H1 (cell line): ENCODE data around the gene PRKN. TPM values are rescaled to one million over a fixed set of nuclear protein-coding genes. Genes with fewer than 3 reads are reported as not detected.

Experiments used
- CTCF ChIA-PET: fragments of 300-600 bp; sonication (Branson Sonifier 250); formaldehyde crosslinking; loops from one replicate; lab custom pipeline; 2021; ENCODE audit not compliant: partially characterized antibody; lab: Charles Lee
- POLR2A ChIA-PET: fragments of 300-600 bp; sonication (Branson Sonifier 250); formaldehyde crosslinking; loops from one replicate; lab custom pipeline; 2021; ENCODE audit warnings: inconsistent platforms; ENCODE audit not compliant: partially characterized antibody; lab: Charles Lee
- DNase-seq, 2 experiments: peaks; one replicate each; pipeline versions ENCODE4 v3.0.0 to v3.0.0-alpha.2; 2010 to 2022; ENCODE audit warnings: low spot score in 2 of 2, low read depth in 1 of 2, mixed read lengths in 1 of 2
- FAIRE-seq: peaks from 2 replicates; lab custom pipeline; 2011; peaks lifted over from hg19 to GRCh38; lab: Jason Lieb, UNC
- H2AFZ ChIP-seq: 2 replicates; pipeline ENCODE4 v1.8.1; 2012; ENCODE audit warnings: low read length, inconsistent platforms
- H2AK5ac ChIP-seq: 2 replicates; pipeline ENCODE4 v1.6.1; 2013; ENCODE audit warnings: low read depth, low read length
- H2BK120ac ChIP-seq: replicated peaks from 2 replicates; pipeline ENCODE3; 2013; ENCODE audit warnings: low read depth, low read length, inconsistent platforms
- H2BK12ac ChIP-seq: 2 replicates; pipeline ENCODE4 v1.6.1; 2013; ENCODE audit warnings: low read depth, low read length
- H2BK15ac ChIP-seq: 2 replicates; pipeline ENCODE4 v1.6.1; 2013; ENCODE audit warnings: low read length
- H2BK20ac ChIP-seq: 2 replicates; pipeline ENCODE4 v1.6.1; 2013; ENCODE audit warnings: low read length
- H2BK5ac ChIP-seq: 2 replicates; pipeline ENCODE4 v1.6.1; 2013; ENCODE audit warnings: low read depth, low read length
- H3K14ac ChIP-seq: 2 replicates; pipeline ENCODE4 v1.6.1; 2013; ENCODE audit warnings: inconsistent platforms; ENCODE audit not compliant: insufficient read length
- H3K18ac ChIP-seq: 2 replicates; pipeline ENCODE4 v1.6.1; 2013; ENCODE audit warnings: low read length; ENCODE audit errors: extremely low read depth
- H3K23ac ChIP-seq: 2 replicates; pipeline ENCODE4 v1.6.1; 2013; ENCODE audit warnings: inconsistent platforms; ENCODE audit not compliant: insufficient read length
- H3K23me2 ChIP-seq: 2 replicates; pipeline ENCODE4 v1.6.1; 2013; ENCODE audit warnings: low read depth, low read length
- H3K27ac ChIP-seq: 2 replicates; pipeline ENCODE4 v1.6.1; 2011; ENCODE audit warnings: low read depth, low read length, inconsistent platforms
- H3K27me3 ChIP-seq, 4 experiments: replicated peaks in 1 of 4; 1 replicate in 1 of 4; 2 replicates in 3 of 4; pipeline versions ENCODE4 v1.6.1 to v1.8.1; 2011 to 2013; ENCODE audit warnings: low read length in 3 of 4, mild to moderate bottlenecking in 3 of 4, inconsistent platforms in 2 of 4, mixed read lengths in 2 of 4, moderate library complexity in 1 of 4; ENCODE audit not compliant: control insufficient read depth in 3 of 4, insufficient read depth in 3 of 4; ENCODE audit errors: extremely low read depth in 1 of 4
- H3K36me3 ChIP-seq, 4 experiments: 2 replicates each; pipeline versions ENCODE4 v1.6.1 to v1.8.1; 2011 to 2013; ENCODE audit warnings: mild to moderate bottlenecking in 4 of 4, low read length in 3 of 4, moderate library complexity in 2 of 4, control low read depth in 1 of 4, inconsistent platforms in 1 of 4; ENCODE audit not compliant: insufficient read depth in 4 of 4, control insufficient read depth in 2 of 4
- H3K4ac ChIP-seq: replicated peaks from 2 replicates; pipeline ENCODE3; 2013; ENCODE audit warnings: low read length, low read depth, mixed read lengths, inconsistent platforms; ENCODE audit not compliant: insufficient read length
- H3K4me1 ChIP-seq, 4 experiments: replicated peaks in 1 of 4; 1 replicate in 1 of 4; 2 replicates in 3 of 4; pipeline versions ENCODE4 v1.6.1 to v1.8.1; 2011 to 2013; ENCODE audit warnings: low read length in 3 of 4, inconsistent platforms in 2 of 4, mixed read lengths in 1 of 4; ENCODE audit not compliant: insufficient read depth in 4 of 4, control insufficient read depth in 3 of 4
- H3K4me2 ChIP-seq, 2 experiments: 2 replicates each; pipeline versions ENCODE4 v1.6.1 to v1.8.1; 2011 to 2013; ENCODE audit warnings: low read depth in 2 of 2, low read length in 2 of 2, control low read depth in 1 of 2, inconsistent platforms in 1 of 2, mild to moderate bottlenecking in 1 of 2; ENCODE audit not compliant: insufficient read depth in 1 of 2
- H3K4me3 ChIP-seq, 4 experiments: fragments of 200-600, 300-600 bp in 1 of 4; sonication (generic), shearing (Covaris generic), sonication (Bioruptor Twin) in 1 of 4; 2 replicates each; pipeline versions ENCODE4 v1.5.1 to v1.8.1; 2011 to 2016; ENCODE audit warnings: low read length in 4 of 4, low read depth in 3 of 4, control low read depth in 2 of 4, inconsistent platforms in 2 of 4, mild to moderate bottlenecking in 2 of 4, mixed read lengths in 1 of 4, moderate library complexity in 1 of 4; ENCODE audit not compliant: insufficient read depth in 2 of 4; ENCODE audit errors: extremely low read depth in 1 of 4
- H3K56ac ChIP-seq: replicated peaks from 2 replicates; pipeline ENCODE3; 2013; ENCODE audit warnings: low read depth, mild to moderate bottlenecking, mixed read lengths, low read length, inconsistent platforms; ENCODE audit not compliant: insufficient read length
- H3K79me1 ChIP-seq: 2 replicates; pipeline ENCODE4 v1.6.1; 2013; ENCODE audit warnings: low read depth, low read length, control low read depth
- H3K79me2 ChIP-seq, 2 experiments: 2 replicates each; pipeline versions ENCODE4 v1.6.1 to v1.8.1; 2012 to 2013; ENCODE audit warnings: low read length in 2 of 2, mild to moderate bottlenecking in 2 of 2, inconsistent platforms in 1 of 2; ENCODE audit not compliant: insufficient read depth in 2 of 2, control insufficient read depth in 1 of 2
- H3K9ac ChIP-seq, 4 experiments: replicated peaks in 1 of 4; 1 replicate in 1 of 4; 2 replicates in 3 of 4; pipeline versions ENCODE4 v1.6.1 to v1.8.1; 2011 to 2013; ENCODE audit warnings: low read depth in 3 of 4, low read length in 3 of 4, control low read depth in 2 of 4, mild to moderate bottlenecking in 2 of 4, moderate library complexity in 2 of 4, inconsistent platforms in 1 of 4; ENCODE audit errors: extremely low read depth in 1 of 4
- H3K9me3 ChIP-seq, 2 experiments: 2 replicates each; pipeline versions ENCODE4 v1.6.1 to v1.8.1; 2012 to 2013; ENCODE audit warnings: mild to moderate bottlenecking in 2 of 2, moderate library complexity in 2 of 2, control low read depth in 1 of 2, inconsistent platforms in 1 of 2, low read depth in 1 of 2, low read length in 1 of 2, mixed read lengths in 1 of 2; ENCODE audit not compliant: insufficient read depth in 2 of 2
- H4K20me1 ChIP-seq, 2 experiments: replicated peaks in 1 of 2; 2 replicates each; pipeline versions ENCODE3 to v1.8.1; 2011 to 2013; ENCODE audit warnings: inconsistent platforms in 2 of 2, low read length in 2 of 2, mild to moderate bottlenecking in 1 of 2; ENCODE audit not compliant: insufficient read depth in 2 of 2, control insufficient read depth in 1 of 2
- H4K5ac ChIP-seq: 2 replicates; pipeline ENCODE4 v1.6.1; 2013; ENCODE audit warnings: low read length, low read depth, mixed read lengths, inconsistent platforms; ENCODE audit not compliant: insufficient read length
- H4K8ac ChIP-seq: 2 replicates; pipeline ENCODE4 v1.8.0; 2013; ENCODE audit warnings: mild to moderate bottlenecking, moderate library complexity, low read length, inconsistent platforms; ENCODE audit not compliant: insufficient read depth; ENCODE audit errors: extremely low read depth
- H4K91ac ChIP-seq: replicated peaks from 2 replicates; pipeline ENCODE3; 2013; ENCODE audit warnings: low read length, mixed read lengths, inconsistent platforms; ENCODE audit not compliant: insufficient read length
- BCL11A ChIP-seq, 2 experiments: IDR thresholded peaks; one replicate each; pipeline ENCODE4 v1.6.1; 2011; ENCODE audit warnings: low read depth in 2 of 2, low read length in 2 of 2, mild to moderate bottlenecking in 2 of 2
- BRCA1 ChIP-seq: IDR thresholded peaks from 2 replicates; pipeline ENCODE4 v1.6.1; 2012; ENCODE audit warnings: low read depth, low read length, improper control_type of control experiment
- KDM1A ChIP-seq: fragments of 200-600, 300-600 bp; sonication (generic); IDR thresholded peaks from 2 replicates; pipeline ENCODE4 v1.7.1; 2016; ENCODE audit warnings: mild to moderate bottlenecking, low read length, borderline replicate concordance
- KDM4A ChIP-seq: IDR thresholded peaks from one replicate; pipeline ENCODE4 v1.7.1; 2012; ENCODE audit warnings: low read depth, mild to moderate bottlenecking, moderate library complexity, low read length, inconsistent platforms; ENCODE audit not compliant: severe bottlenecking
- MAX ChIP-seq: IDR thresholded peaks from 2 replicates; pipeline ENCODE4 v1.6.1; 2012; ENCODE audit warnings: inconsistent platforms
- PHF8 ChIP-seq: fragments of 200-600 bp; sonication (generic); conservative IDR thresholded peaks from 2 replicates; pipeline ENCODE4 v1.7.1; 2012; ENCODE audit warnings: low read depth, mild to moderate bottlenecking, inconsistent platforms, low read length, moderate library complexity
- POLR2AphosphoS5 ChIP-seq: IDR thresholded peaks from 2 replicates; pipeline ENCODE4 v1.6.1; 2011; ENCODE audit warnings: low read depth, low read length
- SIX5 ChIP-seq: IDR thresholded peaks from 2 replicates; pipeline ENCODE4 v1.6.1; 2011; ENCODE audit warnings: mild to moderate bottlenecking, low read depth, low read length
- polyA plus RNA-seq, 7 experiments: library from polyadenylated mRNA; depleted of rRNA in 3 of 7; stranded (reverse) in 5 of 7; unstranded in 2 of 7; fragments of >200 nt in 5 of 7; fragments of 200-250 nt in 2 of 7; gene quantifications; 1 replicate in 5 of 7; 2 replicates in 1 of 7; 4 replicates in 1 of 7; pipeline versions ENCODE4 v1.2.1 to v1.2.3, GENCODE V29; 2011 to 2013; ENCODE audit warnings: missing spikeins in 2 of 7, mixed read lengths in 2 of 7
- total RNA-seq: library from RNA; stranded (reverse); fragmentation: NEBNext Ultra II Directional; extraction: Animal tissue kit (Norgen Biotek cat#: 25700); gene quantifications from 2 replicates; pipeline ENCODE4 v1.2.1, GENCODE V29; 2021

PRKN gene
- total and polyA plus RNA-seq, 2 of the 8 experiments (the other 6 are each of a cell fraction or from before 2014, with no cell fraction given): 0.13 to 0.29 TPM

GRCh38 chr6:162698440-162698839, 29.1 kb downstream of the PRKN start:
- Histone ChIP-seq H3K4me2 (no peak overlapping the region), H2BK120ac (no peak overlapping the region), H3K27me3 (no peaks in the 10 kb centered on the region), H3K4me1 (no peaks in the 10 kb centered on the region), H3K36me3 (no peaks in the 10 kb centered on the region), H3K79me1 (no peaks in the 10 kb centered on the region), H3K56ac (no peak overlapping the region), H2AFZ (no peak overlapping the region), H2BK12ac (no peak overlapping the region), H3K18ac (no peak overlapping the region), H3K23ac (no peak overlapping the region), H3K4ac (no peak overlapping the region), H4K91ac (no peak overlapping the region), H3K4me3 (no peak overlapping the region), H3K9me3 (no peaks in the 10 kb centered on the region), H2BK20ac (no peak overlapping the region), H3K23me2 (no peaks in the 10 kb centered on the region), H3K27ac (no peak overlapping the region), H4K20me1 (no peaks in the 10 kb centered on the region), H3K9ac (no peak overlapping the region), H2BK5ac (no peak overlapping the region), H4K8ac (no peak overlapping the region), H2BK15ac (no peak overlapping the region), H2AK5ac (no peak overlapping the region), H3K79me2 (no peaks in the 10 kb centered on the region), H4K5ac (no peak overlapping the region), H3K14ac (no peak overlapping the region)
- no peak for DNase-seq
- TF ChIP-seq PHF8 (no peak), POLR2AphosphoS5 (no peak), MAX (no peak), BRCA1 (no peak), BCL11A (IDR thresholded peaks at IDR 0.05; ENCODE audit: low read depth in 2 of 2, low read length in 2 of 2) (no peak), KDM4A (no peak), KDM1A (no peak), SIX5 (no peak)
- ChIA-PET CTCF (no interaction called here), POLR2A (no interaction called here)
- no peak for FAIRE-seq
